Measurements from ENCODE around the gene ADARB1.

GRCh38 chr21:45264912-45265515 is 190.6 kb downstream of the ADARB1 start:
- TF ChIP-seq POLR2A (IDR thresholded peaks at IDR 0.05; ENCODE audit: low read depth, low read length), result no peak
- TF ChIP-seq POLR2AphosphoS5 (IDR thresholded peaks at IDR 0.05; ENCODE audit: low read depth, low read length), result no peak
- TF ChIP-seq TAF1 (IDR thresholded peaks at IDR 0.05; ENCODE audit: borderline replicate concordance, low read depth, low read length), result no peak

Data from GM12892 (cell line).